Stimulated activated CD8-positive, alpha-beta memory T cell treated with anti-CD3 and anti-CD28 coated beads, Interleukin-15, amount 100 ng/mL, for 1 hour (primary cell): ENCODE measurements around the gene SH3BP2.
"Not testable (repeated sequence)": the region's sequence is repeated elsewhere in the genome, so short reads cannot be mapped to it uniquely, and the experiment has no call there.

ENCODE experiments used
- DNase-seq: peaks from one replicate; pipeline ENCODE4 v3.0.0-alpha.2; 2020; ENCODE audit warnings: low read depth

SH3BP2 gene

GRCh38 chr4:2762486-2763370, 30.2 kb upstream of the SH3BP2 start:
- DNase-seq = not testable (repeated sequence)

- DNase-seq = no peak
Observed at GRCh38 chr4:2763511-2763967, 29.3 kb upstream of the SH3BP2 start.

- no peak for DNase-seq
Observed at GRCh38 chr4:2765832-2766526, 26.9 kb upstream of the SH3BP2 start.

- DNase-seq = no peak
Observed at GRCh38 chr4:2767046-2767704, 25.7 kb upstream of the SH3BP2 start.

- DNase-seq = no peak
Observed at GRCh38 chr4:2767705-2768074, 25.2 kb upstream of the SH3BP2 start.

GRCh38 chr4:2768124-2768523, 24.8 kb upstream of the SH3BP2 start:
- no peak for DNase-seq

GRCh38 chr4:2768921-2769336, 24.0 kb upstream of the SH3BP2 start:
- DNase-seq = no peak

- DNase-seq = no peak
Observed at GRCh38 chr4:2771264-2771663, 21.6 kb upstream of the SH3BP2 start.

- DNase-seq = not testable (repeated sequence)
Observed at GRCh38 chr4:2780643-2781042, 12.2 kb upstream of the SH3BP2 start.

GRCh38 chr4:2781911-2782310, 11.0 kb upstream of the SH3BP2 start:
- DNase-seq = no peak

- no peak for DNase-seq
Observed at GRCh38 chr4:2783790-2784189, 9.1 kb upstream of the SH3BP2 start.

GRCh38 chr4:2785613-2786012, 7.3 kb upstream of the SH3BP2 start:
- DNase-seq = no peak

GRCh38 chr4:2786152-2786671, 6.7 kb upstream of the SH3BP2 start:
- DNase-seq = peak; percentile 41

GRCh38 chr4:2786794-2787229, 6.1 kb upstream of the SH3BP2 start:
- no peak for DNase-seq

- no peak for DNase-seq
Observed at GRCh38 chr4:2787230-2788100, 5.4 kb upstream of the SH3BP2 start.

- DNase-seq = no peak
Observed at GRCh38 chr4:2788101-2788500, 4.8 kb upstream of the SH3BP2 start.

- no peak for DNase-seq
Observed at GRCh38 chr4:2788532-2789103, 4.3 kb upstream of the SH3BP2 start.

GRCh38 chr4:2789351-2789750, 3.5 kb upstream of the SH3BP2 start:
- DNase-seq = no peak

- no peak for DNase-seq
Observed at GRCh38 chr4:2789793-2790582, 2.9 kb upstream of the SH3BP2 start.
